Measurements from ENCODE around the gene FANCE.

FANCE gene
- total RNA-seq: 1.2 to 36.4 (median 19.3) reads per million in 17 experiments

- peak; percentile 95 to 99 (median 96) for DNase-seq
Measured at GRCh38 chr6:35452183-35453090, at the start of gene FANCE. Gene FANCE (plus strand): TSS chr6:35452338. CDS start chr6:35452546, 208 bp downstream.

GRCh38 chr6:35402856-35403191, 49.3 kb upstream of the FANCE start:
- DNase-seq: no peak

- DNase-seq: no peak
Measured at GRCh38 chr6:35403544-35404442, 48.3 kb upstream of the FANCE start.

- DNase-seq: no peak
Measured at GRCh38 chr6:35406711-35407485, 45.2 kb upstream of the FANCE start.

GRCh38 chr6:35409245-35409644, 42.9 kb upstream of the FANCE start:
- no peak for DNase-seq

GRCh38 chr6:35410131-35410530, 42.0 kb upstream of the FANCE start:
- DNase-seq: no peak

- DNase-seq: peak in 1 of 4 experiments; percentile 21
Measured at GRCh38 chr6:35411066-35411465, 41.1 kb upstream of the FANCE start.

GRCh38 chr6:35412102-35412501, 40.0 kb upstream of the FANCE start:
- no peak for DNase-seq

- DNase-seq: peak in 1 of 4 experiments; percentile 12
Measured at GRCh38 chr6:35413911-35414310, 38.2 kb upstream of the FANCE start.

GRCh38 chr6:35415065-35415891, 36.9 kb upstream of the FANCE start:
- DNase-seq: peak in 2 of 4 experiments; percentile 27 to 39

- DNase-seq: peak; percentile 53 to 82 (median 72)
Measured at GRCh38 chr6:35417979-35418661, 34.0 kb upstream of the FANCE start.

- DNase-seq: peak in 3 of 4 experiments; percentile 30 to 51 (median 43)
Measured at GRCh38 chr6:35419417-35419816, 32.7 kb upstream of the FANCE start.

GRCh38 chr6:35419961-35420360, 32.2 kb upstream of the FANCE start:
- no peak for DNase-seq

GRCh38 chr6:35425284-35425683, 26.9 kb upstream of the FANCE start:
- no peak for DNase-seq

- peak; percentile 64 to 84 (median 80) for DNase-seq
Measured at GRCh38 chr6:35426074-35426473, 26.1 kb upstream of the FANCE start.

- no peak for DNase-seq
Measured at GRCh38 chr6:35427435-35427834, 24.7 kb upstream of the FANCE start.

- no peak for DNase-seq
Measured at GRCh38 chr6:35427851-35428321, 24.3 kb upstream of the FANCE start.

GRCh38 chr6:35428421-35429149, 23.6 kb upstream of the FANCE start:
- DNase-seq: no peak

GRCh38 chr6:35429463-35429862, 22.7 kb upstream of the FANCE start:
- no peak for DNase-seq

GRCh38 chr6:35432291-35432690, 19.8 kb upstream of the FANCE start:
- no peak for DNase-seq

All from suppressor macrophage (primary cell).